Fibroblast of gingiva (primary cell): ENCODE measurements around the gene SLC34A3.

Experiments
- DNase-seq: peaks from one replicate; pipeline ENCODE4 v3.0.0-alpha.2; 2011; ENCODE audit warnings: low read depth

The SLC34A3 gene

DNA sequence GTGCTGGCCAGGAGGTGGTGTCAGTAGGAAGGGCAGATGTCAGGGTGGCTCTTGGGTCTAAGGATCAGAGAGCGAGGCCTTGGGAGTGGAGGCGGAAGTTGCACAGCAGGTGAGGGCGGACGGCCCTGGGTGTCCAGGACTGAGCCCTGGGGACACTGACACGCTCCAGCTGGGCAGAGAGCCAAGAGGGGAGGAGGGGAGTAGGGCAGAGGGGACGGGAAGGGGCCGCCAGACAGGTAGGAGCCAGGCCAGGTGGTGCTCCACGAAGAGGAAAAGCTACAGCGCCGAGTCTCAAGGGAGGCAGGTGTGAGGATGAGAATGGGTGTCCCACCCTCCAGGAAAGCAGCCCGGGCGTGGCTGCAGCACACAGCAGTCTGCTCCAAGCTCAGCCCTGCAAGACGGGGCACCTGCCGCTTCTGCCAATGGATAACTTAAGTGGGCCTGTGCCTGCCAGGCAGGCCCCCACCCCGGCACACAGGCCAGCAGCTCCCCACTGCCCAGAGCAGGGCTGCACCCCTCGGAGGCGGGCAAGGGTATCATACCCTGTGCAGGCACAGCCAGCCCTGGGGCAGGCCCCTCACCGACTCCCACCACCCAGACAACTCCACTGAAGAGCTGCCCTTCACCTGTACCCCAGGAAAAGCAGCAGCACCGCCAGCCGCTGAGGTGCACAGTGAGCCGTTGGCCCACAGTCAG lies 35.0 kb upstream of the SLC34A3 start:
- no peak for DNase-seq

- no peak for DNase-seq
Observed at GRCh38 chr9:137198051-137198901, 32.4 kb upstream of the SLC34A3 start.

GRCh38 chr9:137198902-137199283 lies 31.8 kb upstream of the SLC34A3 start:
- DNase-seq: no peak

GRCh38 chr9:137199411-137200121 lies 31.1 kb upstream of the SLC34A3 start:
- DNase-seq: peak; percentile 7

- DNase-seq: peak; percentile 99
Observed at GRCh38 chr9:137200311-137201204, 30.1 kb upstream of the SLC34A3 start, which contains the start of gene TPRN. TSS of gene TPRN (minus strand) at chr9:137200741. CDS start at chr9:137200711, 30 bp downstream.

DNA sequence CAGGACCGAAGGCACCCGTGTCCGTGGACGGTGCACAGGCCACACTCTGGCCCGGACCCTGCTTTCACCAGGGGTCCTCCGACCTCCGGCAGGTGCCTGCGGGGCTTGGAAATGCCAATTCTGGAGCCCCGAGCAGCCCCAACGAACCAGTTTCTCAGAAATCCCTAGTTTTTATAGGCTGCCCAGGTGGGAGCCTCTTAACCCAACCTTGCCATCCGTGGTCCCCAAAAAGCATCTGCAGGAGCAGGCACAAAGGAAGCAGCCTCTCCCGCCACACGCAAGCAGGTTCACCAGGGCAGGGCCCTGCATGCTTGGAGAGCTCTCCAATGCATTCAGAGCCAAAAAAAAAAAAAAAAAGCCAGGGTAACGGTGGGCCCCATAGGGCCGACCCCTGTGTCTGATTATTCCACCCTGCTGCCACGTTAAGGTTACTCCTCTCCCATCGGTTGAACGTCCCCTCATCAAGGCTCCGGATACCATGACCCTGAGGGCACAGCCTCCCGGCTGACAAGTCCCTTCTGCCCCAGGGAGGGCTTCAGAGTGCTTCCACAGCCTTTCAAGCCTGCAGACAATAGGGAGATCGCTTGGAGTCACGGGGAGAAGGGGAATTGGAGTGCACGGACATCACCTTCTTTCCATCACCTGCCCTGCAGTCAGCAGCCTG lies 29.4 kb upstream of the SLC34A3 start:
- no peak for DNase-seq

DNA sequence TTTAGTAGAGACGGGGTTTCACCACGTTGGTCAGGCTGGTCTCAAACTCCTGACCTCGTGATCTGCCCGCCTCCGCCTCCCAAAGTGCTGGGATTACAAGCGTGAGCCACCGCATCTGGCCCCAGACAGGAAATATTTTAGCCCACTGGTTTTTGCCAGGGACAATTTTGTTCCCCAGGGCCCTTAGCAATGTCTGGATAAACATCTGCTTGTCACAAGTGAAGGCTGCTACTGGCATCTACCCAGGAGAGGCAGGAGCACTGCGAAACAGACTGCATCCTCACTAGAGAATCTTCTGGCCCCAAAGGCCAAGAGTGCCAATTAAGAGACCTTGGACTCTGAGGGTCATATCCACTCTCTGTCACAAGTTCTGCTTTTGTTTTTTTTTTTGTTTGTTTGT lies 27.7 kb upstream of the SLC34A3 start:
- DNase-seq: no peak

DNA sequence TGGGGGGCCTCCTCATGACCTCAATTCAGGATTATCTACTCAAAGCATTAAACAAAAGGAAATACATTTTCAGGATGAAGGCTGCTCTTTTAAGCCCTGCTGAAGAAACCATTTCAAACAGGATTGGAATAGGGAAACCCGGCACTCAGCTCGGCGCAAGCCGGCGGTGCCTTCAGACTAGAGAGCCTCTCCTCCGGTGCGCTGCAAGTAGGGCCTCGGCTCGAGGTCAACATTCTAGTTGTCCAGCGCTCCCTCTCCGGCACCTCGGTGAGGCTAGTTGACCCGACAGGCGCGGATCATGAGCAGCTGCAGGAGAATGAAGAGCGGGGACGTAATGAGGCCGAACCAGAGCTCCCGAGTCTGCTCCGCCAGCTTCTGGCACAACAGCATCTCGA lies 26.0 kb upstream of the SLC34A3 start:
- DNase-seq: no peak

- peak; percentile 69 for DNase-seq
Observed at GRCh38 chr9:137205126-137206069, 25.3 kb upstream of the SLC34A3 start, which contains the start of the genes NDOR1 and TMEM203. TSS of gene NDOR1 (plus strand) at chr9:137205700. CDS start at chr9:137205778, 78 bp downstream. TSS of gene TMEM203 (minus strand) at chr9:137205648. CDS start at chr9:137205414, 234 bp downstream.

DNA sequence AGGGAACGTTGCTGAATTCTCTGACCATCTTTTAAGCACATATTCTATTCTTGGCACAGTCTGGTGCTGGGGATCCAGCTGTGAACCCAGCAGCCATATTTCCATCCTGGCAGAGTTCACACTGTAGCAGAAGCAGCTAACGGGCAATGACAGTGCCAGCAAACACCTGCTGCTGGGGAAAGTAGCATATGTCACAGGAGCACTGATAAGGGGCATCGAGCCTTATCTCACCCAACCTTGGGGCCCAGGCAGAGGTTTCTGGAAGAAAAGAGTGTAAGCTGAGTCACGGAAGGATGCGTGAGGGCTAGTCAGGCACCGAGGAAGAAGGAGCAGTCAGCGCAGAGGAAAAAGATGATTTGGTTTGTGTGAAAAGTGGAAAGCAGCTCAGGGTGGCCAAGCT lies 24.1 kb upstream of the SLC34A3 start:
- DNase-seq: no peak

GRCh38 chr9:137211532-137211931 lies 19.2 kb upstream of the SLC34A3 start:
- DNase-seq: no peak

DNA sequence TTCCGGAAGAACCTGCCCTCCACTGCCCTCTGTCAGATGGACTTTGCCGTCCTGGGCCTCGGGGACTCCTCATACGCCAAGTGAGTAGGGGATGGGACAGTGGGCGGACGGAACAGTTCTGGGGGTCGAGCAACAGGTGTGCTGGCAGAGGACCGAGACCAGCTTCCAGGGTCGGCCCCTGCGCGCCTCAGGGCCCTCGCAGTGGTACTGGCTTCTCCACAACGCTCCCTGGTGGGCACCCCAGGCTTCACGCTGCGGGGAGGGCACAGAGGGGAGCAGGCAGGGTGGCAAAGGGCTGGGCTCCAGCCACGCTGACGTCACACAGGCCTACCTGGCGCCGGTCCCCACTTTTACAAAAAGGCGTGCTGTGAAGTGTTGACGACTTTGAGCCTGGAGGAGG lies 18.2 kb upstream of the SLC34A3 start:
- DNase-seq: no peak

- DNase-seq: no peak
Observed at GRCh38 chr9:137213160-137214060, 17.3 kb upstream of the SLC34A3 start.

- DNase-seq: no peak
Observed at GRCh38 chr9:137214620-137215019, 16.1 kb upstream of the SLC34A3 start.

GRCh38 chr9:137215196-137215986 lies 15.3 kb upstream of the SLC34A3 start:
- no peak for DNase-seq

GRCh38 chr9:137216188-137216965 lies 14.3 kb upstream of the SLC34A3 start:
- no peak for DNase-seq
